Neural progenitor cell (in vitro differentiated cells): ENCODE measurements around the gene APLP2. TPM values are rescaled to one million over a fixed set of nuclear protein-coding genes. Genes with fewer than 3 reads are reported as not detected.

ENCODE experiments used
- DNase-seq: peaks from one replicate; pipeline ENCODE4 v3.0.0-alpha.2; 2016; ENCODE audit warnings: low spot score
- H2AFZ ChIP-seq: fragments of 200-600 bp; sonication (generic); replicated peaks from 2 replicates; pipeline ENCODE4 v1.6.1; 2016; ENCODE audit warnings: antibody characterized with exemption
- H3F3A ChIP-seq: fragments of 200-600 bp; sonication (generic); 2 replicates; pipeline ENCODE4 v1.6.1; 2016; ENCODE audit warnings: antibody characterized with exemption, low read depth
- H3K27ac ChIP-seq: fragments of 200-600 bp; sonication (generic); 2 replicates; pipeline ENCODE4 v1.5.1; 2016; ENCODE audit warnings: mild to moderate bottlenecking
- H3K27me3 ChIP-seq: fragments of 200-600 bp; sonication (generic); 2 replicates; pipeline ENCODE4 v1.6.1; 2016; ENCODE audit warnings: mild to moderate bottlenecking, moderate library complexity
- H3K36me3 ChIP-seq: fragments of 200-600 bp; sonication (generic); 2 replicates; pipeline ENCODE4 v1.5.1; 2016
- H3K4me1 ChIP-seq: fragments of 200-600 bp; sonication (generic); 2 replicates; pipeline ENCODE4 v1.6.1; 2016; ENCODE audit warnings: mixed run types
- H3K4me2 ChIP-seq: fragments of 200-600 bp; sonication (generic); 2 replicates; pipeline ENCODE4 v1.6.1; 2016
- H3K4me3 ChIP-seq: fragments of 200-600 bp; sonication (generic); 2 replicates; pipeline ENCODE4 v1.5.1; 2016
- H3K79me2 ChIP-seq: fragments of 200-600 bp; sonication (generic); 2 replicates; pipeline ENCODE4 v1.6.1; 2016; ENCODE audit warnings: low read depth
- H3K9ac ChIP-seq: fragments of 200-600 bp; sonication (generic); 2 replicates; pipeline ENCODE4 v1.6.1; 2016
- H3K9me3 ChIP-seq: fragments of 200-600 bp; sonication (generic); 2 replicates; pipeline ENCODE4 v1.5.1; 2016; ENCODE audit warnings: low read depth
- H4K20me1 ChIP-seq: fragments of 200-600 bp; sonication (generic); 2 replicates; pipeline ENCODE4 v1.6.1; 2016; ENCODE audit warnings: low read depth
- H3K27ac Mint-ChIP-seq: 3 replicates; pipeline ENCODE4 v1.8.0; 2021; ENCODE audit warnings: mixed read lengths
- H3K27me3 Mint-ChIP-seq: 2 replicates; pipeline ENCODE4 v1.8.0; 2022; ENCODE audit warnings: low read depth, mild to moderate bottlenecking, inconsistent platforms, moderate library complexity, mixed read lengths; ENCODE audit not compliant: insufficient read depth
- H3K36me3 Mint-ChIP-seq: 3 replicates; pipeline ENCODE4 v1.8.0; 2021; ENCODE audit warnings: mixed read lengths
- H3K4me1 Mint-ChIP-seq: 3 replicates; pipeline ENCODE4 v1.8.0; 2021; ENCODE audit warnings: mixed read lengths
- H3K4me3 Mint-ChIP-seq: 3 replicates; pipeline ENCODE4 v1.8.0; 2021; ENCODE audit warnings: mild to moderate bottlenecking, moderate library complexity, mixed read lengths
- H3K9me3 Mint-ChIP-seq: 3 replicates; pipeline ENCODE4 v1.8.0; 2020; ENCODE audit warnings: mixed read lengths
- CTCF ChIP-seq: fragments of 200-600 bp; sonication (generic); IDR thresholded peaks from 2 replicates; pipeline ENCODE4 v1.5.1; 2017; ENCODE audit warnings: antibody characterized with exemption, mild to moderate bottlenecking
- EZH2 ChIP-seq: fragments of 200-600 bp; sonication (generic); IDR thresholded peaks from 2 replicates; pipeline ENCODE4 v1.6.1; 2017; ENCODE audit warnings: antibody characterized with exemption, mild to moderate bottlenecking, moderate library complexity
- EZH2phosphoT487 ChIP-seq: fragments of 200-600 bp; sonication (generic); IDR thresholded peaks from 2 replicates; pipeline ENCODE4 v1.6.1; 2017; ENCODE audit warnings: antibody characterized with exemption
- total RNA-seq: library from RNA; depleted of rRNA; stranded (reverse); fragments of >200 nt; gene quantifications from 2 replicates; pipeline ENCODE4 v1.2.3, GENCODE V29; 2015; ENCODE audit warnings: low replicate concordance

Gene APLP2
- total RNA-seq, 1 donor from 2014 or later, result 455 TPM

GRCh38 chr11:130174642-130175041, 104.9 kb downstream of the APLP2 start:
- H3K27me3 ChIP-seq, result no peaks in the 10 kb centered on the region
- Mint-ChIP-seq H3K4me3 (no peak overlapping the region), H3K27me3 (peaks cover 3% of the 10 kb centered on the region), H3K4me1 (no peaks in the 10 kb centered on the region), H3K9me3 (no peaks in the 10 kb centered on the region), H3K36me3 (no peaks in the 10 kb centered on the region), H3K27ac (no peak overlapping the region)
- H3K36me3 ChIP-seq, result no peaks in the 10 kb centered on the region
- H4K20me1 ChIP-seq, result no peaks in the 10 kb centered on the region
- no peak overlapping the region for H3K4me2 ChIP-seq
- no peaks in the 10 kb centered on the region for H3K4me1 ChIP-seq
- H3K9ac ChIP-seq, result no peak overlapping the region
- H3K79me2 ChIP-seq, result no peaks in the 10 kb centered on the region
- DNase-seq, result no peak
- H3K27ac ChIP-seq, result no peak overlapping the region
- H3K9me3 ChIP-seq, result no peaks in the 10 kb centered on the region
- H3F3A ChIP-seq, result no peaks in the 10 kb centered on the region
- H3K4me3 ChIP-seq, result no peak overlapping the region
- TF ChIP-seq EZH2, result no peak
- no peak for TF ChIP-seq EZH2phosphoT487
- TF ChIP-seq CTCF, result no peak
- H2AFZ ChIP-seq, result no peak overlapping the region

- Mint-ChIP-seq H3K4me1 (peaks cover 4% of the 10 kb centered on the region), H3K4me3 (no peak overlapping the region), H3K27me3 (no peaks in the 10 kb centered on the region), H3K9me3 (no peaks in the 10 kb centered on the region), H3K27ac (no peak overlapping the region), H3K36me3 (no peaks in the 10 kb centered on the region)
- no peaks in the 10 kb centered on the region for H3K4me1 ChIP-seq
- no peaks in the 10 kb centered on the region for H3K9me3 ChIP-seq
- no peak overlapping the region for H3K27ac ChIP-seq
- H3K27me3 ChIP-seq, result no peaks in the 10 kb centered on the region
- H2AFZ ChIP-seq, result no peak overlapping the region
- no peaks in the 10 kb centered on the region for H3F3A ChIP-seq
- H4K20me1 ChIP-seq, result no peaks in the 10 kb centered on the region
- no peak for TF ChIP-seq EZH2phosphoT487
- TF ChIP-seq CTCF, result no peak
- no peak for TF ChIP-seq EZH2
- no peak overlapping the region for H3K4me3 ChIP-seq
- no peak overlapping the region for H3K9ac ChIP-seq
- H3K79me2 ChIP-seq, result no peaks in the 10 kb centered on the region
- no peak for DNase-seq
- H3K36me3 ChIP-seq, result no peaks in the 10 kb centered on the region
- no peak overlapping the region for H3K4me2 ChIP-seq
These were observed 106.2 kb downstream of the APLP2 start for GRCh38 chr11:130175898-130176297.

- no peaks in the 10 kb centered on the region for H3K79me2 ChIP-seq
- Mint-ChIP-seq H3K36me3 (no peaks in the 10 kb centered on the region), H3K9me3 (no peaks in the 10 kb centered on the region), H3K4me1 (peaks cover 14% of the 10 kb centered on the region), H3K27ac (no peak overlapping the region), H3K27me3 (no peaks in the 10 kb centered on the region), H3K4me3 (no peak overlapping the region)
- no peak for DNase-seq
- no peaks in the 10 kb centered on the region for H3F3A ChIP-seq
- no peak overlapping the region for H3K4me2 ChIP-seq
- H3K27ac ChIP-seq, result no peak overlapping the region
- no peaks in the 10 kb centered on the region for H3K36me3 ChIP-seq
- TF ChIP-seq EZH2 (no peak), CTCF (no peak), EZH2phosphoT487 (no peak)
- no peaks in the 10 kb centered on the region for H3K9me3 ChIP-seq
- H4K20me1 ChIP-seq, result no peaks in the 10 kb centered on the region
- H3K4me3 ChIP-seq, result no peak overlapping the region
- H3K27me3 ChIP-seq, result no peaks in the 10 kb centered on the region
- H2AFZ ChIP-seq, result no peak overlapping the region
- H3K9ac ChIP-seq, result no peak overlapping the region
- H3K4me1 ChIP-seq, result no peaks in the 10 kb centered on the region
These were observed 108.1 kb downstream of the APLP2 start for GRCh38 chr11:130177782-130178181.
